ENCODE data around the gene HECTD4. TPM values are rescaled to one million over a fixed set of nuclear protein-coding genes. Genes with fewer than 3 reads are reported as not detected.

HECTD4 gene
- total RNA-seq, 1 experiment from 2014 or later: 31.2 TPM

GRCh38 chr12:112163056-112163455 lies 219.2 kb downstream of the HECTD4 start:
- no TSS peak for BruUV-seq (replicated peaks)
- H3K27ac ChIP-seq (ENCODE audit: low read depth, low read length): no peak overlapping the region
- ATAC-seq (no peak), DNase-seq (ENCODE audit: low read depth, low spot score) (no peak)
- H2AFZ ChIP-seq (ENCODE audit: low read depth, low read length, poor library complexity, severe bottlenecking): no peak overlapping the region
- H3K27me3 ChIP-seq (ENCODE audit: insufficient read depth, low read length): no peaks in the 10 kb centered on the region
- ChIA-PET POLR2A (no interaction called here), RAD21 (ENCODE audit: low non-redundant PET in 1 of 2, low total read pairs in 2 of 2, uncharacterized antibody in 2 of 2, unreplicated experiment in 2 of 2) (no interaction called here), CTCF (no interaction called here)
- intact Hi-C loops (cut with micrococcal nuclease): no loop called here
- peaks cover 0 to 9% of the 10 kb centered on the region in 2 experiments; a peak in 2 of 4 replicates for H3K36me3 ChIP-seq (ENCODE audit: control insufficient read depth in 1 of 2, insufficient read depth in 2 of 2, low read length in 2 of 2)
- no peak overlapping the region for H3K4me3 ChIP-seq (replicated peaks in 1 of 2; ENCODE audit: low read depth in 1 of 2, low read length in 2 of 2)
- H3K79me2 ChIP-seq (ENCODE audit: insufficient read depth, low read length): no peaks in the 10 kb centered on the region
- no peaks in the 10 kb centered on the region for H3K9me2 ChIP-seq (ENCODE audit: insufficient read depth)
- H3K4me1 ChIP-seq (ENCODE audit: control insufficient read depth in 1 of 2, insufficient read depth in 2 of 2, low read length in 2 of 2): no peaks in the 10 kb centered on the region
- no peak overlapping the region for H3K4me2 ChIP-seq (ENCODE audit: low read length)
- no peaks in the 10 kb centered on the region for H3K9me3 ChIP-seq (ENCODE audit: control insufficient read depth in 1 of 2, insufficient read depth in 1 of 2, low read depth in 1 of 2, low read length in 2 of 2)
- no peak for TF ChIP-seq CBX3 (IDR thresholded peaks at IDR 0.05; ENCODE audit: low read depth)
- TF ChIP-seq REST (IDR thresholded peaks at IDR 0.05; ENCODE audit: low read depth): no peak
- TF ChIP-seq POLR2A (IDR thresholded peaks at IDR 0.05; ENCODE audit: borderline replicate concordance, extremely low read depth, insufficient read depth, insufficient read length): no peak
- TF ChIP-seq CEBPB (IDR thresholded peaks at IDR 0.05; ENCODE audit: low read depth): no peak
- no peak for TF ChIP-seq ELF1 (IDR thresholded peaks at IDR 0.05; ENCODE audit: borderline replicate concordance, low read depth)
- TF ChIP-seq JUND (IDR thresholded peaks at IDR 0.05): no peak
- no peak for TF ChIP-seq POLR2AphosphoS5 (IDR thresholded peaks at IDR 0.05; ENCODE audit: low read depth, low read length)
- TF ChIP-seq ZNF274 (IDR thresholded peaks at IDR 0.05; ENCODE audit: low read depth, low read length): no peak
- TF ChIP-seq FOSL1 (IDR thresholded peaks at IDR 0.05; ENCODE audit: low read depth): no peak
- TF ChIP-seq TCF7L2 (IDR thresholded peaks at IDR 0.05; ENCODE audit: borderline replicate concordance, extremely low read depth, insufficient read depth, insufficient read length): no peak
- no peak for TF ChIP-seq SIN3A (IDR thresholded peaks at IDR 0.05; ENCODE audit: low read depth)
- TF ChIP-seq RAD21 (IDR thresholded peaks at IDR 0.05; ENCODE audit: low read depth): no peak
- TF ChIP-seq EZH2phosphoT487 (IDR thresholded peaks at IDR 0.05; ENCODE audit: borderline replicate concordance): no peak
- TF ChIP-seq MAX (IDR thresholded peaks at IDR 0.05): no peak
- no peak for TF ChIP-seq ZBTB33 (IDR thresholded peaks at IDR 0.05; ENCODE audit: extremely low read depth, insufficient replicate concordance, low read length)
- no peak for TF ChIP-seq SRF (IDR thresholded peaks at IDR 0.05; ENCODE audit: low read depth)
- TF ChIP-seq SP1 (IDR thresholded peaks at IDR 0.05; ENCODE audit: low read depth): no peak
- no peak overlapping the region for H3K9ac ChIP-seq (ENCODE audit: low read length)
- H4K20me1 ChIP-seq (ENCODE audit: insufficient read depth): no peaks in the 10 kb centered on the region
